H1 (cell line): ENCODE data around the gene KIF1C. TPM values are rescaled to one million over a fixed set of nuclear protein-coding genes. Genes with fewer than 3 reads are reported as not detected.
"Not testable (repeated sequence)": the region's sequence is repeated elsewhere in the genome, so short reads cannot be mapped to it uniquely, and the experiment has no call there.

ENCODE experiments used
- CTCF ChIA-PET: fragments of 300-600 bp; sonication (Branson Sonifier 250); formaldehyde crosslinking; loops from one replicate; lab custom pipeline; 2021; ENCODE audit not compliant: partially characterized antibody; lab: Charles Lee
- POLR2A ChIA-PET: fragments of 300-600 bp; sonication (Branson Sonifier 250); formaldehyde crosslinking; loops from one replicate; lab custom pipeline; 2021; ENCODE audit warnings: inconsistent platforms; ENCODE audit not compliant: partially characterized antibody; lab: Charles Lee
- DNase-seq, 2 experiments: peaks; one replicate each; pipeline versions ENCODE4 v3.0.0 to v3.0.0-alpha.2; 2010 to 2022; ENCODE audit warnings: low spot score in 2 of 2, low read depth in 1 of 2, mixed read lengths in 1 of 2
- FAIRE-seq: peaks from 2 replicates; lab custom pipeline; 2011; peaks lifted over from hg19 to GRCh38; lab: Jason Lieb, UNC
- H2AFZ ChIP-seq: 2 replicates; pipeline ENCODE4 v1.8.1; 2012; ENCODE audit warnings: low read length, inconsistent platforms
- H2AK5ac ChIP-seq: 2 replicates; pipeline ENCODE4 v1.6.1; 2013; ENCODE audit warnings: low read depth, low read length
- H2BK120ac ChIP-seq: replicated peaks from 2 replicates; pipeline ENCODE3; 2013; ENCODE audit warnings: low read depth, low read length, inconsistent platforms
- H2BK12ac ChIP-seq: 2 replicates; pipeline ENCODE4 v1.6.1; 2013; ENCODE audit warnings: low read depth, low read length
- H2BK15ac ChIP-seq: 2 replicates; pipeline ENCODE4 v1.6.1; 2013; ENCODE audit warnings: low read length
- H2BK20ac ChIP-seq: 2 replicates; pipeline ENCODE4 v1.6.1; 2013; ENCODE audit warnings: low read length
- H2BK5ac ChIP-seq: 2 replicates; pipeline ENCODE4 v1.6.1; 2013; ENCODE audit warnings: low read depth, low read length
- H3K14ac ChIP-seq: 2 replicates; pipeline ENCODE4 v1.6.1; 2013; ENCODE audit warnings: inconsistent platforms; ENCODE audit not compliant: insufficient read length
- H3K18ac ChIP-seq: 2 replicates; pipeline ENCODE4 v1.6.1; 2013; ENCODE audit warnings: low read length; ENCODE audit errors: extremely low read depth
- H3K23ac ChIP-seq: 2 replicates; pipeline ENCODE4 v1.6.1; 2013; ENCODE audit warnings: inconsistent platforms; ENCODE audit not compliant: insufficient read length
- H3K23me2 ChIP-seq: 2 replicates; pipeline ENCODE4 v1.6.1; 2013; ENCODE audit warnings: low read depth, low read length
- H3K27ac ChIP-seq: 2 replicates; pipeline ENCODE4 v1.6.1; 2011; ENCODE audit warnings: low read depth, low read length, inconsistent platforms
- H3K27me3 ChIP-seq, 4 experiments: replicated peaks in 1 of 4; 1 replicate in 1 of 4; 2 replicates in 3 of 4; pipeline versions ENCODE4 v1.6.1 to v1.8.1; 2011 to 2013; ENCODE audit warnings: low read length in 3 of 4, mild to moderate bottlenecking in 3 of 4, inconsistent platforms in 2 of 4, mixed read lengths in 2 of 4, moderate library complexity in 1 of 4; ENCODE audit not compliant: control insufficient read depth in 3 of 4, insufficient read depth in 3 of 4; ENCODE audit errors: extremely low read depth in 1 of 4
- H3K36me3 ChIP-seq, 4 experiments: 2 replicates each; pipeline versions ENCODE4 v1.6.1 to v1.8.1; 2011 to 2013; ENCODE audit warnings: mild to moderate bottlenecking in 4 of 4, low read length in 3 of 4, moderate library complexity in 2 of 4, control low read depth in 1 of 4, inconsistent platforms in 1 of 4; ENCODE audit not compliant: insufficient read depth in 4 of 4, control insufficient read depth in 2 of 4
- H3K4ac ChIP-seq: replicated peaks from 2 replicates; pipeline ENCODE3; 2013; ENCODE audit warnings: low read length, low read depth, mixed read lengths, inconsistent platforms; ENCODE audit not compliant: insufficient read length
- H3K4me1 ChIP-seq, 4 experiments: replicated peaks in 1 of 4; 1 replicate in 1 of 4; 2 replicates in 3 of 4; pipeline versions ENCODE4 v1.6.1 to v1.8.1; 2011 to 2013; ENCODE audit warnings: low read length in 3 of 4, inconsistent platforms in 2 of 4, mixed read lengths in 1 of 4; ENCODE audit not compliant: insufficient read depth in 4 of 4, control insufficient read depth in 3 of 4
- H3K4me2 ChIP-seq, 2 experiments: 2 replicates each; pipeline versions ENCODE4 v1.6.1 to v1.8.1; 2011 to 2013; ENCODE audit warnings: low read depth in 2 of 2, low read length in 2 of 2, control low read depth in 1 of 2, inconsistent platforms in 1 of 2, mild to moderate bottlenecking in 1 of 2; ENCODE audit not compliant: insufficient read depth in 1 of 2
- H3K4me3 ChIP-seq, 4 experiments: fragments of 200-600, 300-600 bp in 1 of 4; sonication (generic), shearing (Covaris generic), sonication (Bioruptor Twin) in 1 of 4; 2 replicates each; pipeline versions ENCODE4 v1.5.1 to v1.8.1; 2011 to 2016; ENCODE audit warnings: low read length in 4 of 4, low read depth in 3 of 4, control low read depth in 2 of 4, inconsistent platforms in 2 of 4, mild to moderate bottlenecking in 2 of 4, mixed read lengths in 1 of 4, moderate library complexity in 1 of 4; ENCODE audit not compliant: insufficient read depth in 2 of 4; ENCODE audit errors: extremely low read depth in 1 of 4
- H3K56ac ChIP-seq: replicated peaks from 2 replicates; pipeline ENCODE3; 2013; ENCODE audit warnings: low read depth, mild to moderate bottlenecking, mixed read lengths, low read length, inconsistent platforms; ENCODE audit not compliant: insufficient read length
- H3K79me1 ChIP-seq: 2 replicates; pipeline ENCODE4 v1.6.1; 2013; ENCODE audit warnings: low read depth, low read length, control low read depth
- H3K79me2 ChIP-seq, 2 experiments: 2 replicates each; pipeline versions ENCODE4 v1.6.1 to v1.8.1; 2012 to 2013; ENCODE audit warnings: low read length in 2 of 2, mild to moderate bottlenecking in 2 of 2, inconsistent platforms in 1 of 2; ENCODE audit not compliant: insufficient read depth in 2 of 2, control insufficient read depth in 1 of 2
- H3K9ac ChIP-seq, 4 experiments: replicated peaks in 1 of 4; 1 replicate in 1 of 4; 2 replicates in 3 of 4; pipeline versions ENCODE4 v1.6.1 to v1.8.1; 2011 to 2013; ENCODE audit warnings: low read depth in 3 of 4, low read length in 3 of 4, control low read depth in 2 of 4, mild to moderate bottlenecking in 2 of 4, moderate library complexity in 2 of 4, inconsistent platforms in 1 of 4; ENCODE audit errors: extremely low read depth in 1 of 4
- H3K9me3 ChIP-seq, 2 experiments: 2 replicates each; pipeline versions ENCODE4 v1.6.1 to v1.8.1; 2012 to 2013; ENCODE audit warnings: mild to moderate bottlenecking in 2 of 2, moderate library complexity in 2 of 2, control low read depth in 1 of 2, inconsistent platforms in 1 of 2, low read depth in 1 of 2, low read length in 1 of 2, mixed read lengths in 1 of 2; ENCODE audit not compliant: insufficient read depth in 2 of 2
- H4K20me1 ChIP-seq, 2 experiments: replicated peaks in 1 of 2; 2 replicates each; pipeline versions ENCODE3 to v1.8.1; 2011 to 2013; ENCODE audit warnings: inconsistent platforms in 2 of 2, low read length in 2 of 2, mild to moderate bottlenecking in 1 of 2; ENCODE audit not compliant: insufficient read depth in 2 of 2, control insufficient read depth in 1 of 2
- H4K5ac ChIP-seq: 2 replicates; pipeline ENCODE4 v1.6.1; 2013; ENCODE audit warnings: low read length, low read depth, mixed read lengths, inconsistent platforms; ENCODE audit not compliant: insufficient read length
- H4K8ac ChIP-seq: 2 replicates; pipeline ENCODE4 v1.8.0; 2013; ENCODE audit warnings: mild to moderate bottlenecking, moderate library complexity, low read length, inconsistent platforms; ENCODE audit not compliant: insufficient read depth; ENCODE audit errors: extremely low read depth
- H4K91ac ChIP-seq: replicated peaks from 2 replicates; pipeline ENCODE3; 2013; ENCODE audit warnings: low read length, mixed read lengths, inconsistent platforms; ENCODE audit not compliant: insufficient read length
- JUND ChIP-seq: IDR thresholded peaks from 2 replicates; pipeline ENCODE4 v1.6.1; 2011; ENCODE audit warnings: mild to moderate bottlenecking, improper control_type of control experiment, low read length
- KDM4A ChIP-seq: IDR thresholded peaks from one replicate; pipeline ENCODE4 v1.7.1; 2012; ENCODE audit warnings: low read depth, mild to moderate bottlenecking, moderate library complexity, low read length, inconsistent platforms; ENCODE audit not compliant: severe bottlenecking
- MAFK ChIP-seq: IDR thresholded peaks from 2 replicates; pipeline ENCODE4 v1.6.1; 2012; ENCODE audit warnings: low read depth, mild to moderate bottlenecking, improper control_type of control experiment, low read length
- RAD21 ChIP-seq, 2 experiments: IDR thresholded peaks in 1 of 2; conservative IDR thresholded peaks in 1 of 2; 2 replicates each; pipeline ENCODE4 v1.6.1; 2011; ENCODE audit warnings: low read depth in 2 of 2, low read length in 2 of 2, improper control_type of control experiment in 1 of 2, inconsistent platforms in 1 of 2, mild to moderate bottlenecking in 1 of 2, moderate library complexity in 1 of 2
- WGBS, 2 experiments: shearing (Covaris generic) in 1 of 2; methylation state at CpG; one replicate each; pipeline versions ENCODE4 v1.1.6 to v1.1.7; 2013 to 2015; ENCODE audit warnings: low lambda C conversion rate in 2 of 2, mixed read lengths in 2 of 2, inconsistent platforms in 1 of 2, low coverage in 1 of 2, missing lambda C conversion rate in 1 of 2; ENCODE audit not compliant: insufficient replicate concordance in 2 of 2, insufficient coverage in 1 of 2, insufficient read length in 1 of 2; ENCODE audit errors: extremely low coverage in 1 of 2, missing lambda C conversion rate in 1 of 2; 5-methylcytosine and 5-hydroxymethylcytosine counted together
- polyA plus RNA-seq, 7 experiments: library from polyadenylated mRNA; depleted of rRNA in 3 of 7; stranded (reverse) in 5 of 7; unstranded in 2 of 7; fragments of >200 nt in 5 of 7; fragments of 200-250 nt in 2 of 7; gene quantifications; 1 replicate in 5 of 7; 2 replicates in 1 of 7; 4 replicates in 1 of 7; pipeline versions ENCODE4 v1.2.1 to v1.2.3, GENCODE V29; 2011 to 2013; ENCODE audit warnings: missing spikeins in 2 of 7, mixed read lengths in 2 of 7
- total RNA-seq: library from RNA; stranded (reverse); fragmentation: NEBNext Ultra II Directional; extraction: Animal tissue kit (Norgen Biotek cat#: 25700); gene quantifications from 2 replicates; pipeline ENCODE4 v1.2.1, GENCODE V29; 2021

Gene KIF1C
- total and polyA plus RNA-seq, 2 of the 8 experiments (the other 6 are each of a cell fraction or from before 2014, with no cell fraction given): 14.3 to 114 TPM

GRCh38 chr17:5069724-5070123 lies 72.0 kb downstream of the KIF1C start (continued):
- TF ChIP-seq JUND: no peak
- TF ChIP-seq RAD21 (IDR thresholded peaks at IDR 0.05 in 1 of 2, conservative IDR thresholded peaks at IDR 0.05 in 1 of 2; ENCODE audit: low read depth in 2 of 2, low read length in 2 of 2): no peak
- no peak for TF ChIP-seq KDM4A
- no peak for TF ChIP-seq MAFK

GRCh38 chr17:5075472-5075871 lies 77.7 kb downstream of the KIF1C start:
- FAIRE-seq, H3K79me1 ChIP-seq: not testable (repeated sequence)
- POLR2A ChIA-PET: interaction anchor here (0.9 kb wide), 1 partner anchor 107 kb away, joined by 4 read pairs; no protein-coding TSS in a partner anchor

More at GRCh38 chr17:5075472-5075871, 77.7 kb downstream of the KIF1C start:
- H3K23ac ChIP-seq, H4K5ac ChIP-seq, H3K36me3 ChIP-seq, H2BK15ac ChIP-seq, H3K14ac ChIP-seq, H3K4me2 ChIP-seq, H4K91ac ChIP-seq, H3K79me2 ChIP-seq, H3K27ac ChIP-seq, DNase-seq, H2BK20ac ChIP-seq, H3K9me3 ChIP-seq, H3K23me2 ChIP-seq, H3K18ac ChIP-seq, H4K20me1 ChIP-seq, H2BK120ac ChIP-seq, H3K56ac ChIP-seq, H3K9ac ChIP-seq, H3K4me1 ChIP-seq, H4K8ac ChIP-seq, H2AK5ac ChIP-seq, H2BK5ac ChIP-seq, H3K4me3 ChIP-seq, H3K4ac ChIP-seq, H2BK12ac ChIP-seq: not testable (repeated sequence)
- peaks cover 0 to 13% (median 8%) of the 10 kb centered on the region in 4 experiments; a peak in 5 of 7 replicates for H3K27me3 ChIP-seq
- 0 out of 2 replicates have a peak overlapping the region, but pooled peaks have one; percentile 11 for H2AFZ ChIP-seq
- CTCF ChIA-PET: interaction anchor here (0.6 to 1.2 kb wide), 2 partner anchors 12 to 238 kb away, joined by 3 to 4 read pairs; no protein-coding TSS in a partner anchor
- WGBS, 2 experiments: 88% methylated on average over 4 of the region's 5 CpGs; no CpG with 5 or more reads in 1 of the 2 experiments
